ENCODE data around the gene SYPL2. TPM values are rescaled to one million over a fixed set of nuclear protein-coding genes. Genes with fewer than 3 reads are reported as not detected.

Gene SYPL2
- total RNA-seq, 1 experiment from 2014 or later = 1.3 TPM

DNA sequence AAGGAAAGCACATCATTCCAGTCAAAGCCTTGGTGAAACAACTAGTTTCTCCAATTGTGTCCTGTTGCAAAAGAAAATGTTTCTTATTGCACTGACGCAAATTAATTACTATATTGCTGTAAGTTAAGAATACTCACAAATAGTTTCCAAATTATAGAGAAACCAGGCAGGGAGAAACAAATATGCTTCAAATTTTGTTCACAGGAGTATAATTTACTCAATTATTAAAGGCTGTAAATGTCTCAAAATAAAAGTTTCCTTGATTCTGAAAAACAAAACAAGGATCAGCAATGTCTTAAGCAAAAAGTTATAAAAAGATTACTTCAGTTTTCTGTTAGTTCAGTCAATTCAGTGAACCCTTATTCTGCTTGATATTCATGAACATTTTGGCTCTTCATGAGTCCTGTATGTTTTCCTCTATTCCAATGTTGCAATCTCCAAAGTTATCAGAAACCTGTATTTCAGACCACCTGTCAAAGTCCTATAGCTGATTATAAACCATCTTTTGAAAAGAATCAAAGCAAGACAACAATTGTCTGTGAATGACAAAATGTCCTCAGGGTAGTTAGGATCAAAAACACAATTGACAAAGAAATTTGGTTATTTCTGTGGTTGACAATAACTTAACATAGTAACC lies 11.7 kb upstream of the SYPL2 start:
- H3K9me3 ChIP-seq (ENCODE audit: control insufficient read depth in 1 of 2, insufficient read depth in 1 of 2, low read depth in 1 of 2, low read length in 2 of 2) = peaks cover 0 to 3% of the 10 kb centered on the region in 2 experiments; a peak in 1 of 4 replicates
- no peaks in the 10 kb centered on the region for H3K4me1 ChIP-seq (ENCODE audit: control insufficient read depth in 1 of 2, insufficient read depth in 2 of 2, low read length in 2 of 2)
- no TSS peak for BruUV-seq (replicated peaks)
- no peaks in the 10 kb centered on the region for H3K36me3 ChIP-seq (ENCODE audit: control insufficient read depth in 1 of 2, insufficient read depth in 2 of 2, low read length in 2 of 2)
- H3K4me2 ChIP-seq (ENCODE audit: low read length) = no peak overlapping the region
- ATAC-seq = no peak
- H2AFZ ChIP-seq (ENCODE audit: low read depth, low read length, poor library complexity, severe bottlenecking) = no peak overlapping the region
- H3K27ac ChIP-seq (ENCODE audit: low read depth, low read length) = no peak overlapping the region
- no peak overlapping the region for H3K9ac ChIP-seq (ENCODE audit: low read length)
- DNase-seq (ENCODE audit: low read depth, low spot score) = no peak
- intact Hi-C loops (cut with micrococcal nuclease) = no loop called here
- no peak for TF ChIP-seq JUND (IDR thresholded peaks at IDR 0.05)
- TF ChIP-seq CBX3 (IDR thresholded peaks at IDR 0.05; ENCODE audit: low read depth) = no peak
- TF ChIP-seq, protein P1, sequence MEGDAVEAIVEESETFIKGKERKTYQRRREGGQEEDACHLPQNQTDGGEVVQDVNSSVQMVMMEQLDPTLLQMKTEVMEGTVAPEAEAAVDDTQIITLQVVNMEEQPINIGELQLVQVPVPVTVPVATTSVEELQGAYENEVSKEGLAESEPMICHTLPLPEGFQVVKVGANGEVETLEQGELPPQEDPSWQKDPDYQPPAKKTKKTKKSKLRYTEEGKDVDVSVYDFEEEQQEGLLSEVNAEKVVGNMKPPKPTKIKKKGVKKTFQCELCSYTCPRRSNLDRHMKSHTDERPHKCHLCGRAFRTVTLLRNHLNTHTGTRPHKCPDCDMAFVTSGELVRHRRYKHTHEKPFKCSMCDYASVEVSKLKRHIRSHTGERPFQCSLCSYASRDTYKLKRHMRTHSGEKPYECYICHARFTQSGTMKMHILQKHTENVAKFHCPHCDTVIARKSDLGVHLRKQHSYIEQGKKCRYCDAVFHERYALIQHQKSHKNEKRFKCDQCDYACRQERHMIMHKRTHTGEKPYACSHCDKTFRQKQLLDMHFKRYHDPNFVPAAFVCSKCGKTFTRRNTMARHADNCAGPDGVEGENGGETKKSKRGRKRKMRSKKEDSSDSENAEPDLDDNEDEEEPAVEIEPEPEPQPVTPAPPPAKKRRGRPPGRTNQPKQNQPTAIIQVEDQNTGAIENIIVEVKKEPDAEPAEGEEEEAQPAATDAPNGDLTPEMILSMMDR (IDR thresholded peaks at IDR 0.05 in 2 of 3, conservative IDR thresholded peaks at IDR 0.05 in 1 of 3; ENCODE audit: borderline replicate concordance in 1 of 3, insufficient read depth in 1 of 3, low read depth in 2 of 3, low read length in 2 of 3) = no peak
- no peak for TF ChIP-seq FOSL1 (IDR thresholded peaks at IDR 0.05; ENCODE audit: low read depth)
- TF ChIP-seq, protein P2, sequence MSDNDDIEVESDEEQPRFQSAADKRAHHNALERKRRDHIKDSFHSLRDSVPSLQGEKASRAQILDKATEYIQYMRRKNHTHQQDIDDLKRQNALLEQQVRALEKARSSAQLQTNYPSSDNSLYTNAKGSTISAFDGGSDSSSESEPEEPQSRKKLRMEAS (IDR thresholded peaks at IDR 0.05) = no peak
- TF ChIP-seq ZFX (IDR thresholded peaks at IDR 0.05) = no peak
- no peaks in the 10 kb centered on the region for H3K27me3 ChIP-seq (ENCODE audit: insufficient read depth, low read length)
- H4K20me1 ChIP-seq (ENCODE audit: insufficient read depth) = no peaks in the 10 kb centered on the region
- ChIA-PET POLR2A (no interaction called here), CTCF (no interaction called here), RAD21 (ENCODE audit: low non-redundant PET in 1 of 2, low total read pairs in 2 of 2, uncharacterized antibody in 2 of 2, unreplicated experiment in 2 of 2) (no interaction called here)
- H3K4me3 ChIP-seq (replicated peaks in 1 of 2; ENCODE audit: low read depth in 1 of 2, low read length in 2 of 2) = no peak overlapping the region
- H3K9me2 ChIP-seq (ENCODE audit: insufficient read depth) = no peaks in the 10 kb centered on the region
- no peaks in the 10 kb centered on the region for H3K79me2 ChIP-seq (ENCODE audit: insufficient read depth, low read length)

- ATAC-seq = no peak
- TF ChIP-seq SIN3A (IDR thresholded peaks at IDR 0.05; ENCODE audit: low read depth) (no peak), JUND (IDR thresholded peaks at IDR 0.05) (no peak), ELF1 (IDR thresholded peaks at IDR 0.05; ENCODE audit: borderline replicate concordance, low read depth) (no peak), CEBPB (IDR thresholded peaks at IDR 0.05; ENCODE audit: low read depth) (no peak), RAD21 (IDR thresholded peaks at IDR 0.05; ENCODE audit: low read depth) (no peak), EZH2 (IDR thresholded peaks at IDR 0.05) (no peak), SRF (IDR thresholded peaks at IDR 0.05; ENCODE audit: low read depth) (no peak), EGR1 (IDR thresholded peaks at IDR 0.05; ENCODE audit: low read depth) (no peak), REST (IDR thresholded peaks at IDR 0.05; ENCODE audit: low read depth) (no peak), ZNF274 (IDR thresholded peaks at IDR 0.05; ENCODE audit: low read depth, low read length) (no peak), CBX3 (IDR thresholded peaks at IDR 0.05; ENCODE audit: low read depth) (no peak), TCF7L2 (IDR thresholded peaks at IDR 0.05; ENCODE audit: borderline replicate concordance, extremely low read depth, insufficient read depth, insufficient read length) (no peak)
These were observed 8.5 kb upstream of the SYPL2 start for GRCh38 chr1:109457819-109458218.

More at GRCh38 chr1:109457819-109458218, 8.5 kb upstream of the SYPL2 start:
- Histone ChIP-seq H4K20me1 (ENCODE audit: insufficient read depth) (no peaks in the 10 kb centered on the region), H3K9me3 (ENCODE audit: control insufficient read depth in 1 of 2, insufficient read depth in 1 of 2, low read depth in 1 of 2, low read length in 2 of 2) (peaks cover 0 to 3% of the 10 kb centered on the region in 2 experiments; a peak in 1 of 4 replicates), H3K9me2 (ENCODE audit: insufficient read depth) (no peaks in the 10 kb centered on the region), H3K4me3 (replicated peaks in 1 of 2; ENCODE audit: low read depth in 1 of 2, low read length in 2 of 2) (no peak overlapping the region), H3K27ac (ENCODE audit: low read depth, low read length) (no peak overlapping the region), H3K9ac (ENCODE audit: low read length) (no peak overlapping the region), H3K4me2 (ENCODE audit: low read length) (no peak overlapping the region), H3K4me1 (ENCODE audit: control insufficient read depth in 1 of 2, insufficient read depth in 2 of 2, low read length in 2 of 2) (no peaks in the 10 kb centered on the region), H3K36me3 (ENCODE audit: control insufficient read depth in 1 of 2, insufficient read depth in 2 of 2, low read length in 2 of 2) (no peaks in the 10 kb centered on the region), H3K27me3 (ENCODE audit: insufficient read depth, low read length) (no peaks in the 10 kb centered on the region), H3K79me2 (ENCODE audit: insufficient read depth, low read length) (no peaks in the 10 kb centered on the region), H2AFZ (ENCODE audit: low read depth, low read length, poor library complexity, severe bottlenecking) (no peak overlapping the region)
- intact Hi-C loops (cut with micrococcal nuclease) = no loop called here
- RAD21 ChIA-PET (ENCODE audit: low non-redundant PET in 1 of 2, low total read pairs in 2 of 2, uncharacterized antibody in 2 of 2, unreplicated experiment in 2 of 2) = interaction anchor here in 1 of 2 experiments (0.7 kb wide), 1 partner anchor 9 kb away, joined by 4 read pairs; no protein-coding TSS in a partner anchor
- CTCF ChIA-PET = no interaction called here
- POLR2A ChIA-PET = no interaction called here
- BruUV-seq (replicated peaks) = no TSS peak
- DNase-seq (ENCODE audit: low read depth, low spot score) = no peak
